ENCODE measurements around the gene SCAMP1.
"Not testable (repeated sequence)": the region's sequence is repeated elsewhere in the genome, so short reads cannot be mapped to it uniquely, and the experiment has no call there.

DNA sequence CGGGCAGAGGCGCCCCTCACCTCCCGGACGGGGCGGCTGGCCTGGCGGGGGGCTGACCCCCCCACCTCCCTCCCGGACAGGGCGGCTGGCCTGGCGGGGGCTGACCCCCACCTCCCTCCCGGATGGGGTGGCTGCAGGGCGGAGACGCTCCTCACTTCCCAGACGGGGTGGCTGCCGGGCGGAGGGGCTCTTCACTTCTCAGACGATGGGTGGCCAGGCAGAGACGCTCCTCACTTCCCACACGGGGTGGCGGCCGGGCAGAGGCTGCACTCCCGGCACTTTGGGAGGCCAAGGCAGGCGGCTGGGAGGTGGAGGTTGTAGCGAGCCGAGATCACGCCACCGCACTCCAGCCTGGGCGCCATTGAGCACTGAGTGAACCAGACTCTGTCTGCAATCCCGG is 30.9 kb downstream of the SCAMP1 start:
- not testable (repeated sequence) for TF ChIP-seq POLR2A (IDR thresholded peaks at IDR 0.05; ENCODE audit: low read length); GATA1 (IDR thresholded peaks at IDR 0.05; ENCODE audit: low read depth, low read length)
